T-cell (primary cell): ENCODE results near the gene INKA1. TPM values are rescaled to one million over a fixed set of nuclear protein-coding genes. Genes with fewer than 3 reads are reported as not detected.

Experiments
- ATAC-seq, 4 experiments: fragments of 200-7000 bp in 3 of 4; fragments of 150-1000 bp in 1 of 4; cut with Tn5 transposase; replicated peaks in 1 of 4; 1 replicate in 3 of 4; 2 replicates in 1 of 4; pipeline ENCODE4 v1.10.0; 2021; ENCODE audit warnings: moderate library complexity in 3 of 4, mild to moderate bottlenecking in 2 of 4, moderate number of reproducible peaks in 1 of 4
- CTCF ChIA-PET, 2 donors: fragments of 300-600 bp; sonication (Branson Sonifier 250); formaldehyde crosslinking; loops; one replicate each; lab custom pipeline; 2022; ENCODE audit warnings: antibody characterized with exemption in 2 of 2; lab: Charles Lee
- POLR2A ChIA-PET, 2 donors: fragments of 300-600 bp; sonication (Branson Sonifier 250); formaldehyde crosslinking; loops; one replicate each; lab custom pipeline; 2022; ENCODE audit warnings: antibody characterized with exemption in 2 of 2; lab: Charles Lee
- DNase-seq, 35 experiments: peaks; one replicate each; pipeline versions ENCODE4 v3.0.0 to v3.0.0-alpha.2; 2013 to 2023
- H3K27ac ChIP-seq: one replicate; pipeline ENCODE4 v1.5.1; 2013; ENCODE audit warnings: low read length
- H3K27me3 ChIP-seq, 2 experiments: replicated peaks in 1 of 2; 1 replicate in 1 of 2; 2 replicates in 1 of 2; pipeline versions ENCODE4 v1.6.1 to v1.7.0; 2013; ENCODE audit warnings: low read length in 1 of 2, mixed read lengths in 1 of 2; ENCODE audit not compliant: control insufficient read depth in 2 of 2, insufficient read depth in 2 of 2; ENCODE audit errors: extremely low read depth in 1 of 2
- H3K36me3 ChIP-seq, 2 donors: 1 replicate in 1 of 2; 2 replicates in 1 of 2; pipeline versions ENCODE4 v1.6.1 to v1.7.0; 2013; ENCODE audit warnings: low read length in 1 of 2; ENCODE audit not compliant: control insufficient read depth in 2 of 2, insufficient read depth in 1 of 2; ENCODE audit errors: extremely low read depth in 1 of 2
- H3K4me1 ChIP-seq, 2 experiments: 1 replicate in 1 of 2; 2 replicates in 1 of 2; pipeline versions ENCODE4 v1.6.1 to v1.7.0; 2013; ENCODE audit warnings: low read length in 2 of 2, mixed read lengths in 1 of 2; ENCODE audit not compliant: insufficient read depth in 2 of 2, control insufficient read depth in 1 of 2; ENCODE audit errors: extremely low read depth in 1 of 2
- H3K4me3 ChIP-seq, 2 donors: 1 replicate in 1 of 2; 2 replicates in 1 of 2; pipeline versions ENCODE4 v1.5.1 to v1.7.0; 2013; ENCODE audit warnings: mild to moderate bottlenecking in 2 of 2, low read length in 1 of 2, moderate library complexity in 1 of 2; ENCODE audit not compliant: control insufficient read depth in 1 of 2; ENCODE audit errors: extremely low read depth in 1 of 2
- H3K9me3 ChIP-seq: 2 replicates; pipeline ENCODE4 v1.7.0; 2013
- H3K27ac Mint-ChIP-seq, 2 donors: one replicate each; pipeline ENCODE4 v1.8.0; 2020 to 2021; ENCODE audit warnings: mild to moderate bottlenecking in 2 of 2, mixed read lengths in 2 of 2
- H3K27me3 Mint-ChIP-seq, 2 donors: one replicate each; pipeline ENCODE4 v1.8.0; 2021 to 2022; ENCODE audit warnings: mixed read lengths in 2 of 2
- H3K36me3 Mint-ChIP-seq: one replicate; pipeline ENCODE4 v1.8.0; 2021; ENCODE audit warnings: mixed read lengths
- H3K4me1 Mint-ChIP-seq, 3 donors: one replicate each; pipeline ENCODE4 v1.8.0; 2020 to 2022; ENCODE audit warnings: mixed read lengths in 3 of 3, mild to moderate bottlenecking in 1 of 3
- H3K4me3 Mint-ChIP-seq, 3 donors: one replicate each; pipeline ENCODE4 v1.8.0; 2020 to 2022; ENCODE audit warnings: mild to moderate bottlenecking in 3 of 3, mixed read lengths in 3 of 3, moderate library complexity in 3 of 3
- H3K9me3 Mint-ChIP-seq, 3 donors: one replicate each; pipeline ENCODE4 v1.8.0; 2020 to 2022; ENCODE audit warnings: mixed read lengths in 3 of 3
- WGBS: methylation state at CpG from one replicate; pipeline ENCODE4 v1.1.5; 2013; ENCODE audit warnings: missing lambda C conversion rate; ENCODE audit not compliant: insufficient coverage; 5-methylcytosine and 5-hydroxymethylcytosine counted together
- total RNA-seq, 35 experiments: library from RNA in 6 of 35; stranded (reverse) in 6 of 35; fragments of 120-200 nt in 1 of 35; gene quantifications; one replicate each; pipeline versions ENCODE4 v1.2.1 to v1.2.4 and lab custom pipeline; 2013 to 2026

Gene INKA1
- total RNA-seq, 5 donors from 2014 or later (not counting 1 experiment from before 2014, with no cell fraction given): 0.73 to 2.7 (median 1.8) TPM

- peaks cover 0 to 8% of the 10 kb centered on the region in 2 donors for H3K27me3 Mint-ChIP-seq
- ChIA-PET POLR2A (interaction anchor here in 1 of 2 donors (0.6 kb wide), 1 partner anchor 51 kb away, joined by 3 read pairs; no protein-coding TSS in a partner anchor), CTCF (interaction anchor here (1.0 to 3.5 kb wide), 3 partner anchors 35 to 36 kb away, joined by 3 to 56 read pairs (median 5); no protein-coding TSS in a partner anchor)
- Histone ChIP-seq H3K27ac (peak overlapping the region; percentile 51), H3K9me3 (no peaks in the 10 kb centered on the region), H3K27me3 (peaks cover 0 to 4% of the 10 kb centered on the region in 2 experiments), H3K4me3 (peak overlapping the region; percentile 79 to 98), H3K4me1 (peaks cover 28 to 61% of the 10 kb centered on the region in 2 experiments), H3K36me3 (peaks cover 0 to 16% of the 10 kb centered on the region in 2 donors)
- DNase-seq (no peak), ATAC-seq (no peak)
- peak overlapping the region; percentile 86 to 89 (median 87) for H3K4me3 Mint-ChIP-seq
- peak overlapping the region; percentile 63 to 89 for H3K27ac Mint-ChIP-seq
- 81% methylated on average over 23 of the region's 26 CpGs for WGBS
- peaks cover 52 to 54% (median 53%) of the 10 kb centered on the region in 3 donors for H3K4me1 Mint-ChIP-seq
- H3K36me3 Mint-ChIP-seq: peaks cover under 1% of the 10 kb centered on the region
- no peaks in the 10 kb centered on the region for H3K9me3 Mint-ChIP-seq
Measured at GRCh38 chr3:49804141-49805041, 1.3 kb downstream of the INKA1 start.

DNA sequence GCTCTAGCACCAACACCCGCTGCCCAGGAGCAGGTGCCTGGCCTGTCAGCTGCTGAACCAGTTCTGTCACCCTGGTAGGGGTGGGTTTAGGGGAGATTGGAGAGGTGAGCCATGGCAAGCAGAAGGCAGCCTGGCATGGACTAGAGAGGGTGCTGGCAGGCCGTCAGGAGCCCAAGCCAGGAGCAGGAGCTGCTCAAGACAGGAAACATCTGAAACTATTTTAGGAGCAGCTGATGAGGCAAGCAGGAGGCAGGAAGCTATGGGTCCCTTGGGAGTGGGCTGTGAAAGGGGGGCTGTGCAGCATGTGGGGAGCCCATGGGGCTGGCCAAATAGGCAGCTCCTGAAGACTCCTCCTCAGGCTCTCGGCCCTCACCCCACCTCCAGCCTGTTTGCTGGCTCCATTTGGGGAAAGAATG, 2.3 kb downstream of the INKA1 start:
- Mint-ChIP-seq H3K27ac (peak overlapping the region; percentile 81 to 89), H3K36me3 (peaks cover 6% of the 10 kb centered on the region), H3K4me3 (peak overlapping the region in 2 of 3 donors; percentile 15 to 62), H3K27me3 (peaks cover 0 to 8% of the 10 kb centered on the region in 2 donors), H3K4me1 (peaks cover 57 to 58% (median 58%) of the 10 kb centered on the region in 3 donors), H3K9me3 (no peaks in the 10 kb centered on the region)
- Histone ChIP-seq H3K4me1 (peaks cover 28 to 63% of the 10 kb centered on the region in 2 experiments), H3K4me3 (no peak overlapping the region), H3K9me3 (no peaks in the 10 kb centered on the region), H3K36me3 (peaks cover 0 to 26% of the 10 kb centered on the region in 2 donors), H3K27me3 (peaks cover 0 to 4% of the 10 kb centered on the region in 2 experiments), H3K27ac (peak overlapping the region; percentile 51)
- DNase-seq (peak in 2 of 35 experiments; percentile 7 to 9), ATAC-seq (no peak)
- CTCF ChIA-PET: interaction anchor here (0.6 to 1.7 kb wide), 4 partner anchors 33 to 127 kb away, joined by 3 to 12 read pairs (median 4); no protein-coding TSS in a partner anchor
- POLR2A ChIA-PET: interaction anchor here in 1 of 2 donors (0.5 to 0.6 kb wide), 2 partner anchors 13 to 50 kb away, joined by 3 read pairs; no protein-coding TSS in a partner anchor
- 88% methylated on average over 1 of the region's 3 CpGs for WGBS

- POLR2A ChIA-PET: interaction anchor here (0.5 to 0.9 kb wide), 2 partner anchors 9 to 12 kb away, joined by 3 to 4 read pairs; no protein-coding TSS in a partner anchor
- H3K4me1 ChIP-seq: peaks cover 28 to 65% of the 10 kb centered on the region in 2 experiments
- peaks cover 9% of the 10 kb centered on the region for H3K36me3 Mint-ChIP-seq
- peak in 24 of 35 experiments; percentile 7 to 46 (median 30) for DNase-seq
- WGBS: 45% methylated on average over 8 of the region's 11 CpGs
- H3K4me3 ChIP-seq: peak overlapping the region in 1 of 2 donors; percentile 11
- H3K4me3 Mint-ChIP-seq: peak overlapping the region in 1 of 3 donors; percentile 62
- no peaks in the 10 kb centered on the region for H3K9me3 Mint-ChIP-seq
- peaks cover 0 to 6% of the 10 kb centered on the region in 2 donors for H3K27me3 Mint-ChIP-seq
- no peak for ATAC-seq
- H3K4me1 Mint-ChIP-seq: peaks cover 60 to 62% (median 61%) of the 10 kb centered on the region in 3 donors
- H3K9me3 ChIP-seq: no peaks in the 10 kb centered on the region
- peak overlapping the region; percentile 81 to 89 for H3K27ac Mint-ChIP-seq
- CTCF ChIA-PET: interaction anchor here (1.2 to 1.7 kb wide), 2 partner anchors 33 kb away, joined by 5 read pairs; no protein-coding TSS in a partner anchor
- H3K27me3 ChIP-seq: peaks cover 0 to 4% of the 10 kb centered on the region in 2 experiments
- H3K27ac ChIP-seq: peak overlapping the region; percentile 51
- peaks cover 0 to 33% of the 10 kb centered on the region in 2 donors for H3K36me3 ChIP-seq
Measured at GRCh38 chr3:49805897-49806701, 3.0 kb downstream of the INKA1 start.

GRCh38 chr3:49806850-49807249, 3.8 kb downstream of the INKA1 start:
- H3K36me3 Mint-ChIP-seq: peaks cover 16% of the 10 kb centered on the region
- peak overlapping the region; percentile 80 to 89 for H3K27ac Mint-ChIP-seq
- H3K27me3 Mint-ChIP-seq: peaks cover 0 to 3% of the 10 kb centered on the region in 2 donors
- Histone ChIP-seq H3K4me3 (no peak overlapping the region), H3K36me3 (peaks cover 0 to 41% of the 10 kb centered on the region in 2 donors), H3K4me1 (peaks cover 28 to 68% of the 10 kb centered on the region in 2 experiments), H3K9me3 (no peaks in the 10 kb centered on the region), H3K27me3 (peaks cover 0 to under 1% of the 10 kb centered on the region in 2 experiments), H3K27ac (peak overlapping the region; percentile 51)
- ChIA-PET POLR2A (interaction anchor here in 1 of 2 donors (0.5 to 0.9 kb wide), 2 partner anchors 8 to 10 kb away, joined by 4 to 7 read pairs; no protein-coding TSS in a partner anchor), CTCF (interaction anchor here in 1 of 2 donors (1.2 kb wide), 1 partner anchor 32 kb away, joined by 5 read pairs; no protein-coding TSS in a partner anchor)
- no peaks in the 10 kb centered on the region for H3K9me3 Mint-ChIP-seq
- H3K4me1 Mint-ChIP-seq: peaks cover 64 to 68% (median 67%) of the 10 kb centered on the region in 3 donors
- H3K4me3 Mint-ChIP-seq: peak overlapping the region in 1 of 3 donors; percentile 62
- DNase-seq (no peak), ATAC-seq (no peak)
- whole genome bisulfite sequencing: 100% methylated on average over 2 of the region's 2 CpGs

- Mint-ChIP-seq H3K27me3 (peaks cover 0 to under 1% of the 10 kb centered on the region in 2 donors), H3K27ac (peak overlapping the region; percentile 80 to 89), H3K36me3 (peaks cover 17% of the 10 kb centered on the region), H3K9me3 (no peaks in the 10 kb centered on the region), H3K4me3 (peak overlapping the region in 1 of 3 donors; percentile 62), H3K4me1 (peaks cover 67 to 72% (median 67%) of the 10 kb centered on the region in 3 donors)
- Histone ChIP-seq H3K9me3 (no peaks in the 10 kb centered on the region), H3K4me3 (no peak overlapping the region), H3K27ac (no peak overlapping the region), H3K4me1 (peaks cover 28 to 70% of the 10 kb centered on the region in 2 experiments), H3K36me3 (peaks cover 0 to 48% of the 10 kb centered on the region in 2 donors), H3K27me3 (no peaks in the 10 kb centered on the region)
- 84% methylated on average over 8 of the region's 13 CpGs for WGBS
- no peak for ATAC-seq
- ChIA-PET CTCF (interaction anchor here in 1 of 2 donors (0.9 kb wide), 1 partner anchor 30 kb away, joined by 3 read pairs; no protein-coding TSS in a partner anchor), POLR2A (no interaction called here)
- DNase-seq: no peak
Measured at GRCh38 chr3:49807431-49808114, 4.5 kb downstream of the INKA1 start.
